ENCODE measurements around the gene CORIN.

Gene CORIN

GRCh38 chr4:47646372-47646771, 191.5 kb downstream of the CORIN start:
- Histone ChIP-seq H3K27me3 (ENCODE audit: insufficient read depth, low read depth) (no peaks in the 10 kb centered on the region), H3K79me2 (ENCODE audit: insufficient read depth, low read depth) (no peaks in the 10 kb centered on the region), H3K9ac (no peak overlapping the region), H3K4me2 (no peak overlapping the region), H3K4me1 (ENCODE audit: low read depth, poor library complexity, severe bottlenecking) (no peaks in the 10 kb centered on the region), H3K36me3 (ENCODE audit: insufficient read depth) (no peaks in the 10 kb centered on the region), H3K27ac (no peak overlapping the region), H4K20me1 (ENCODE audit: insufficient read depth) (no peaks in the 10 kb centered on the region), H2AFZ (ENCODE audit: low read depth) (no peak overlapping the region), H3K4me3 (IDR thresholded peaks at IDR 0.05; ENCODE audit: insufficient read depth, low read depth, low read length) (no peak overlapping the region)
- no peak for TF ChIP-seq CTCF (conservative IDR thresholded peaks at IDR 0.05; ENCODE audit: low read depth, low read length)

- no peak overlapping the region for H3K9ac ChIP-seq
- no peak overlapping the region for H3K27ac ChIP-seq
- no peak overlapping the region for H3K4me2 ChIP-seq
- TF ChIP-seq CTCF (conservative IDR thresholded peaks at IDR 0.05; ENCODE audit: low read depth, low read length), result no peak
- no peak overlapping the region for H2AFZ ChIP-seq (ENCODE audit: low read depth)
- no peaks in the 10 kb centered on the region for H4K20me1 ChIP-seq (ENCODE audit: insufficient read depth)
- no peaks in the 10 kb centered on the region for H3K4me1 ChIP-seq (ENCODE audit: low read depth, poor library complexity, severe bottlenecking)
- H3K79me2 ChIP-seq (ENCODE audit: insufficient read depth, low read depth), result no peaks in the 10 kb centered on the region
- H3K27me3 ChIP-seq (ENCODE audit: insufficient read depth, low read depth), result no peaks in the 10 kb centered on the region
- H3K4me3 ChIP-seq (IDR thresholded peaks at IDR 0.05; ENCODE audit: insufficient read depth, low read depth, low read length), result no peak overlapping the region
- H3K36me3 ChIP-seq (ENCODE audit: insufficient read depth), result no peaks in the 10 kb centered on the region
Observed at GRCh38 chr4:47643845-47644244, 194.0 kb downstream of the CORIN start.

- Histone ChIP-seq H4K20me1 (ENCODE audit: insufficient read depth) (no peaks in the 10 kb centered on the region), H3K4me3 (IDR thresholded peaks at IDR 0.05; ENCODE audit: insufficient read depth, low read depth, low read length) (no peak overlapping the region), H3K4me1 (ENCODE audit: low read depth, poor library complexity, severe bottlenecking) (no peaks in the 10 kb centered on the region), H3K36me3 (ENCODE audit: insufficient read depth) (no peaks in the 10 kb centered on the region), H3K9ac (no peak overlapping the region), H3K79me2 (ENCODE audit: insufficient read depth, low read depth) (no peaks in the 10 kb centered on the region), H2AFZ (ENCODE audit: low read depth) (no peak overlapping the region), H3K27me3 (ENCODE audit: insufficient read depth, low read depth) (no peaks in the 10 kb centered on the region), H3K4me2 (no peak overlapping the region), H3K27ac (no peak overlapping the region)
- TF ChIP-seq CTCF (conservative IDR thresholded peaks at IDR 0.05; ENCODE audit: low read depth, low read length), result no peak
Observed at GRCh38 chr4:47642985-47643760, 194.7 kb downstream of the CORIN start.

GRCh38 chr4:47642191-47642830, 195.6 kb downstream of the CORIN start:
- Histone ChIP-seq H3K4me2 (no peak overlapping the region), H2AFZ (ENCODE audit: low read depth) (no peak overlapping the region), H3K9ac (no peak overlapping the region), H3K79me2 (ENCODE audit: insufficient read depth, low read depth) (no peaks in the 10 kb centered on the region), H3K4me1 (ENCODE audit: low read depth, poor library complexity, severe bottlenecking) (no peaks in the 10 kb centered on the region), H4K20me1 (ENCODE audit: insufficient read depth) (no peaks in the 10 kb centered on the region), H3K27ac (no peak overlapping the region), H3K36me3 (ENCODE audit: insufficient read depth) (no peaks in the 10 kb centered on the region), H3K4me3 (IDR thresholded peaks at IDR 0.05; ENCODE audit: insufficient read depth, low read depth, low read length) (no peak overlapping the region), H3K27me3 (ENCODE audit: insufficient read depth, low read depth) (no peaks in the 10 kb centered on the region)
- TF ChIP-seq CTCF (conservative IDR thresholded peaks at IDR 0.05; ENCODE audit: low read depth, low read length), result no peak

Measured in KMS-11 (cell line).